Kidney glomerular epithelial cell (primary cell): ENCODE measurements around the gene ADARB2.
"Not testable (repeated sequence)": the region's sequence is repeated elsewhere in the genome, so short reads cannot be mapped to it uniquely, and the experiment has no call there.

ENCODE experiments used
- DNase-seq: peaks from one replicate; lab custom pipeline; 2025; lab: John Stamatoyannopoulos, UW

Gene ADARB2

DNA sequence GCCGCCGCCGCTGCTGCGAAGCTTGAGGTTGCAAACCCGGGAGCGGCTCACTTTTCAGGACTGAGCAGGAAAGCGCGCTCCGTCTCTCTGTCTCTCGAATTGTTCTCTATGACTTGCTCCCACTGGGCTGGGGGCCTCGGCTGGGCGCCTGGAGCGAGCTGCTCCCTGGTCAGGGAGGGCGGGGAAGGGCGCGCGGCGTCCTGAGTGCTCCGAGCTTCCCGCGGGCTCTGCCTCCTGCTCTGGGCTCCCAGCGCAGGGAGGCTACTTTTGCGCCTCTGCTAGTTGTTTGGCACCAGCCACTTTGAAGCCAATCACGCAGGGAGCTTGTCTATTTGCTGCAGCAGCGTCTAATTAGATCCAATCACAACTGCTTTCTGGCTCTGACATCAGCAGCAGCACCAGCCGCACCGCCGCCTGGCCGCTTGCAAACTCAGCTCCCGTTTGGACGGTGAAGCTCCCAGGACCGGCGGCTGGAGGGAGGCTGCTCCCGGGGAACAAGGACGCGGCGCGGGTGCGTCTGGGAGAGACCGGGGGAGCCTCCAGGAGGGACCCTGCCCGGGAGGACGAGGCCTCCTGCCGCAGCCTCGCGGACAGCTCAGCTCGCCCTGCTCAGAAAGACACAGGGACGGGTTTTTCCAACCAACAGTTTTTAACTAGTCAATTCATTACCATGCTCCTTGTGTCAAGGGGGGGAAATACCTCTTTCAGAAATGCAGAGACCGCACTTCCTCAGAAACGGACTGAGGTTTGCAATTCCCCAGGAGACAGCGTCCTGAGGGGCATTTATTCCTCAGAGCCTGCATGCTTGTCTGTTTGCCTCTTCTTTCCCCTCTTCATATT is at the start of gene ADARB2:
Gene ADARB2, minus strand, starts transcription at position 304 of the 840 bp plus-strand sequence.
- peak; percentile 2 for DNase-seq

DNA sequence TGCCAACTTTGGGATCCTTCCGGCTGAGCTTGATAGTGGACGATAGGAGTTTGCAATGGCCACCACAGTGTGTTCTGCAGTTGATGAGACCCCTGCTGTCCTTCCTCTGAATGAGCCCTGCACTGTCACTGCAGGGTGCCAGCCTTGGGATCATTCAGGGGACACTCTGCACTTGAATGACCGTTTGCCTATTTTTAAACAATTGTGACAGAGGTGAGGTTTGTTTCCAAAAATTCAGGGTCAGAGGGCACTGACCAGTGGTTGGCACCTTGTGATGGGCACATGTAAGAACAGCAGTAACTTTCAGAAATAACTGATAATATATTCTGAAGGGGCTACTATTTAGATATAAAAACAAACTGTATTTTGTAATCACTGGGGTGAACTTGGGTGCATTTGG is 48.5 kb upstream of the ADARB2 start:
- no peak for DNase-seq

DNA sequence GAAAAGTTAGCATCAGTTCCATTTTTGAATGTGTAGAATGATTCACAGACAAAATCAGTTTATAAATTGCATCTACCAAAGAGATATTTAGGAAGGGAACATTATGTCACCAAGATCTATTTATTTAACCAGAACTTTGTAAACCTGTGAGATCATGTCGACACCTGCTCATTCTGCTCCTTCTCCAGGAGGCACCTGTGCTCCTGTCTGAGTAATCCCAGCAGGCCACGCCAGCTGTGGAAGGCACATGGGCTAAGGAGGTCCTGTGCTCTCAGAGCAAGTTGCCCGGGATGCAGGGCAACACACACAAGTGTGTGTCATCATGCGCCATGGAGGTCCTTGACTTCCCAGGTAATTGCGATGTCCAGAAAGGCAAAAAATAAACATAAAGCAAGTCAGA is 45.5 kb upstream of the ADARB2 start:
- DNase-seq: no peak

DNA sequence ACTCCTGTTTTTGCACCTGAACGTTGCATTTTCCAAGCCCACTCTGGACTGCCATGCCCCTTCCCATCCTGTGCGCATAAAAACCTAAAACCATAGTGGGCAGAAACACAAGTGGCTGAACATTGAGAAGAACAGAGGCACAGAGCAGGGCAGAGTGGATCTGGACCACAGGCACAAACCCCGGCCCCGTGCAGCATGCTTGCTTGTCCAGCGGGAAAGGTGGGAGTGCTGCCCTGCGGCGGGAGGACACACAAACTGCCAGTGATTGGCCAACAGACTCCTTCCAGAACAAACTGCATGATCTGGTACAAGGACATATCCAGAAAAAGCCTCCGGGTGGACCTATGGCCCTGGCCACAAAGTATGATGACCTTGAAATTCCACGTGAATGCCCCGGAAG is 42.5 kb upstream of the ADARB2 start:
- DNase-seq: no peak

DNA sequence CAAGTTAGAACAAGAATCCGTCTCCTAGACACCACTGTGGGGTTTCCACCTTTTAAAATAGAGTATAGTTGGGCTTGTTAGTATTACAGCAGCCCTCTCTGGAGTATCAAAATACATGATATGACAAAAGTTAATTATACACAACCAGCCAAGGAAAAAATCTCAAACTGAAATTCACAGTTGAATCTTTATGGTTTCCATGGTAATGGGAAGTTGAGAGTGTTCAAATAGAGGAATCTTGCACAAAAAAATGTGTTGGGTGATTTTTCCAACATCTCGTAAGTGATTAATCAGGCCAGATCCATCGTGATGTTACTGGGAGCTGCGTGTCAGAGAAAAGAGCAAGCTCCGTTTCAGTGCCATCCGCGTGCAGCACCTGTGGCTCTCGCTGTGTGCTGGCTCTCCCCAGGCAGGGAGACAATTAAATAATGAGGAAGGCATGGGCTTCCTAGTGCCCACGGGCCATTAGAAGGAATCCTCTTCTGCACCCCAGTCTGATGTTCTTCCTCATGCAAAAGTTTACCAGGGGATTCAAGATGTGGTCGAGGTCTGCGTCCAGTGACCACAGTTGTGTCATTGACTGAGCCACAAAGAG is 41.1 kb upstream of the ADARB2 start:
- DNase-seq: no peak

DNA sequence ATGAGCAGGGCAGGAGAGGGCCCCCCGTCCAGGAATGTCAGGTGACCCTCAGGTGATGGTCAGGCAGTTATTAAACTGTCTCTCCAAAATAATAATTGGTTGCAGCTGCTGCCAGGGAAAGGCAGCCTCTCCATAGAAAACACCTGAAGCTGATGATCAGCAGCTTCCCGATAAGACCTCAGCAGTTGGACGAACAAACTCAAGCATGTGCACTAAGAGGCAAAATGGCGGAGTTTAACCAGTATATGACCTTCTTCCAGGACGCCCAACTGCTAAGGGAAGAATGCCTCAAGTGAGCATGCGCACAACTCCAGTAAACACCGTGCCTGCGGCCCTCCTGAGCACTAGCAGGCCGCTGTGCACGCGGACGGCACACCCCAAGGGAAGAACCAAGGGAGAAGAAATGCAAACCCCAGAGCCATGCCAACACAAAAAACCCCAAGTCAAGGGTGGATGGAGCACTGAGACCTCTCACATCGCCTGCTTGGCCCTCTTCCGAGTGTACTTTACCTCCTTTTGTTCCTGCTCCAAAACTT is 38.9 kb upstream of the ADARB2 start:
- DNase-seq: no peak

DNA sequence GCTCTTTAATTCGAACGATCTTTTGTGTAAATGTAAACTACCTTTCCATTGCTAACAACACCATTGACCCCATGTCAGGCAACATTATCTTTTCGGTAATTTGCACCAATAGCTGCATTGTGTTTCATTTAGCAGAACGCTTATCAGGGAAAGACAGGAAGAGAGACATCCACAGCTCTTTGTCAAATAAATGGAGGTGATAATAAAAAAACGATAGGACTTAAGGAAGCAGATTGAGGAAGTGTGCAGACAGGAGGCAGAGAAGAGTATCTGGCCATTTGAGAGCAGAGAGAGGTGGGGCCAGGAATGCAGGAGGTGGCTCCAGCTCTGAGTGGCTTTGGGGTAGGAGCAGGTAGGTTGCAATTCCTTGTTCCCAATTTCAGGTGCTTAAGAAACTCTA is 37.5 kb upstream of the ADARB2 start:
- no peak for DNase-seq

DNA sequence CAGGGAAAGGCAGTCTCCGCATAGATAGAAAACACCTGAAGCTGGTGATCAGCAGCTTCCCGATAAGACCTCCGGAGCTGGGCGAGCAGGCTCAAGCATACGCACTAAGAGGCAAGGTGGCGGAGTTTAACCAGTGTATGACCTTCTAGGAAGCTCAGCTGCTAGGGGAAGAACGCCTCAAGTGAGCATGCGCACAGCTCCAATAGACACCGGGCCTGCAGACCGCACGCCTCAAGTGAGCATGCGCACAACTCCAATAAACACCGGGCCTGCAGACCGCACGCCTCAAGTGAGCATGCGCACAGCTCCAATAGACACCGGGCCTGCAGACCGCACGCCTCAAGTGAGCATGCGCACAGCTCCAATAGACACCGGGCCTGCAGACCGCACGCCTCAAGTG is 35.9 kb upstream of the ADARB2 start:
- DNase-seq: not testable (repeated sequence)

DNA sequence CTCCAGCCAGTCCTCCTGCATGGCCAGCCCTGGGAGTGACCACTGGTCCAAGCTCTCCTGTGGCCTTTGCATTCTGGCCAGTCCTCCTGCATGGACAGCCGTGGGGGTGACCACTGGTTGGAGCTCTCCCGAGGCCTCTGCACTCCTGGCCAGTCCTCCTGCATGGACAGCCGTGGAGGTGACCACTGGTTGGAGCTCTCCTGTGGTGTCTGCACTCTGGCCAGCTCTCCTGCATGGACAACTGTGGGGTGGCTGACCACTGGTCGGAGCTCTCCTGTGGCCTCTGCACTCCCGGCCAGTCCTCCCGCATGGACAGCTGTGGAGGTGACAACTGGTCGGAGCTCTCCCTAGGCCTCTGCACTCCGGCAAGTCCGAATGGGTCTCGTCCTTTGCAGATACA is 28.7 kb upstream of the ADARB2 start:
- DNase-seq: no peak

DNA sequence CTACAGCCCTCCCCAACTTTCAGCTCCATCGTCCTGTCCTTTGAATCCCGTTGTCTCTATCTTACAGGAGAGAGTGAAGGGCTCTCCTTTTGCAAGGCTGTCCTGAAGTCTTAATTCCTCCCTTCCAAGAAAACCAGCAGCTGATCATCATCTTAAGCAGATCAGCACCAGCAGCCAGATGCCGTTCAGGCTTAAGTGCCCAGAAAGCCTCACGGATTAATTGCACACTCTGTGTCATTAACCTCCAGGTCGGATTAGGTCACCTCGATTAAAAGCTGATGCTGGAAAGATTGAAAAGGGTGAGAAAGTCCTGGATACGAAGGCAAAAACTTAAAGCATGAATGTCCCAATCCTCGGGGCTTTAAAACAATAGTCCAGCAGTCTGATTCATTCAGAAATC is 24.8 kb upstream of the ADARB2 start:
- no peak for DNase-seq

DNA sequence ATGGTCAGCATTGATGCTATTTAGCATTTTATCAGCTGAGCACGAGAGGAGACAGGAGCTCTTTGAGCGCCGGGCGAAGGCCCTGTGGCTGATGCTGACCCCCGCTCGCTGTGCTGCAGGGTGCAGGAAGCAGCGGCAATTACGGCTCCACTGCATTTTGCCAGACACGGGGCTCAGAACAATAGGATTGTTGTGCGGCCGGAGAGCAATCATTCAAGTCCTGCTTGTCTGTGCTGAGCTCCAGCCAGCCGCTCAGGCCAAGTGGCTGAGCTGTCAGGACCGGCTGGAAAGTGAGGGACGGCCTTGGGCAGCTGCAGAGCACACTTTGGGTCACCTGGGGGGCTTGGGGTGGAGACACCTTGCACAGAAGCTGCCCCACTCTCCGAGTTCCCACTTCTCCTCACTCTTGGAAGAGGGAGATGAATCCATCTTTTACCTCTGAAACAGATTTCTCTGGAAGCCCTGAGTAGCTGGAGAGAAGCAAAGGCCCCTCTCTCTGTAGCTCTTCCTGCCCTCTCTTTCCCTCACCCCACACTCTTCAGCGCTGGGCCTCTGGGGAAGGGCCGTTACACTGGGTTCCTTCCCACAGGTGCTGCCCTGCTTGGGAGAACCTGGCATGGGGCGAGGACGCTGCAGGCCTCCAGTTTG is 17.3 kb upstream of the ADARB2 start:
- DNase-seq: no peak

DNA sequence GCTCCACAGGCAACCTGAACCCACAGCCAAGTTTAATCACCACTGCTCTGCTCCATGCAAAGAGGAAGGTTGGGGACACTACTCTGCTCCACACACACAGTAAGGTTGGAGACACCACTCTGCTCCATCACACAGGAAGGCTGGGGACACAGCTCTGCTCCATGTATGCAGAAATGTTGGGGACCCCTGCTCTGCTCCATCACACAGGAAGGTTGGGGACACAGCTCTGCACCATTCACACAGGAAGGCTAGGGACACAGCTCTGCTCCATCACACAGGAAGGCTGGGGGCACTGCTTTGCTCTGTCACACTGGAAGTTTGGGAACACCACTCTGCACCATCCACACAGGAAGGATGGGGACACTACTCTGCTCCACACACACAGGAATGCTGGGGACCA is 14.8 kb upstream of the ADARB2 start:
- DNase-seq: no peak

DNA sequence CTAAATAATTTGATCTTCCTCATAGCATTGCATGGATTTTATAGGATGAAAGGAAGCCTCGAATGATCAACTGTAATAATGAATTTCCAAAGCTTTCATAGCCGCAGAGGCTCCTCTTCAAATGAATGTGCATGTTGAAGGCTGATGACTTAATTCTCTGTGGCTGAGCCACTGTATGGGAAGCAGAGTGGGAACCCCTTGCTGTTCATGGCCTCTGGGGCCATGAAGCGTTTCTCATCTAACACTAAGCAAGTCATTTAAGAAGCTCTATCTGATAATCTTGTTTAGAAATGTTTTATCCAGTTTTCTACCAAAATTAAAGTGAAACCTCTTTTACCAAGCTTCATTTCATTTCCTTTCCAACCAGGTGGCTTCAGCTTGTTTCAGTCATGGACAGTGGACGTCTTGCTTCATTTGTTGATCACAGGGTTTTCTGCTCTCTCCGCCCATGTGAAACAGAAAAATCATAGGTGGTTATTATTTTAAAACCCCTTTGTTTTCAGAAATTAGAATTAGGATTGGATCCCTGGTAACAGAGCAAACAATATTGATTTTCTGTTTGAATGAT is 10.3 kb upstream of the ADARB2 start:
- DNase-seq: no peak

DNA sequence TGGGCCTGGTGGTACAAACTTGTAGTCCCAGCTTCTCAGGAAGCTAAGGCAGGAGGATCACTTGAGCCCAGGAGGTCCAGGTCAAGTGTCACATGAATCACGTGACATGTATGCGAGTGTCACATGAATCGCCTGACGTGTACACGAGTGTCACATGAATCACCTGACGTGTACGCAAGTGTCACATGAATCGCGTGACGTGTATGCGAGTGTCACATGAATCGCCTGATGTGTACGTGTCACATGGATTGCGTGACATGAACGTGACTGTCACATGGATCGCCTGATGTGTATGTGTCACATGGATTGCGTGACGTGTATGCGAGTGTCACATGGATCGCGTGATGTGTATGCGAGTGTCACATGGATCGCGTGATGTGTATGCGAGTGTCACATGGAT is 9.5 kb upstream of the ADARB2 start:
- no peak for DNase-seq

DNA sequence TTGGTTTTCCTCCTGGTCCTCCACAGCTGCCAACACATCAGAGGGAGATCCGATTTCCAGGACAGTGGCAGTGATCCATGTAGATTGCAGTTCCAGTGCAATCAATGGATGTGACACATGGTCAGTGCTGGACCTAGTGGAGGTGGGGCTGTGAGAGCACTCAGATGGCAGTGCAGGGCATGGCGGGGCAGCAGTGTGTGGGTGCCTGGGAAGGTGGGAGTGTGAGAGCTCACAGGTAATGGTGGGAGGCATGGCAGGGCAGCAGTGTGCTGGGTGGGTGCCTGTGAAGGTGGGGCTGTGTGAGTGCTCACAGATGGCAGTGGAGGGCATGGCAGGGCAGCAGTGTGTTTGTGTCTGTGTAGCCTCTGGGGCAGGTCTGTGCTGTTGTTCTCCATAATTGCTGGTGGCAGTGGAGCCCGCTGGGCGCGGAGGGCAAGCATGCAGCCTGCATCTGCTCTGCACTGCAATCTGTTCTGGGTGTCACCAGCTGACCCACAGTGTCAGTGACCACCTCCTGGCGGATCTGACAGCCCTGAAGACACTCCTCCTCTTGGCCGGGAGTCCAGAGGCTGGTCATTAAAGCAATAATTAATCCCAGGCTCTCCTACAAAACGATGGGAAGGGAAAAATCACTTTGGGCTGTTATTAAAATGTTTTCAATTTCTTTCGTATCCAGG is 8.6 kb upstream of the ADARB2 start:
- DNase-seq: no peak

DNA sequence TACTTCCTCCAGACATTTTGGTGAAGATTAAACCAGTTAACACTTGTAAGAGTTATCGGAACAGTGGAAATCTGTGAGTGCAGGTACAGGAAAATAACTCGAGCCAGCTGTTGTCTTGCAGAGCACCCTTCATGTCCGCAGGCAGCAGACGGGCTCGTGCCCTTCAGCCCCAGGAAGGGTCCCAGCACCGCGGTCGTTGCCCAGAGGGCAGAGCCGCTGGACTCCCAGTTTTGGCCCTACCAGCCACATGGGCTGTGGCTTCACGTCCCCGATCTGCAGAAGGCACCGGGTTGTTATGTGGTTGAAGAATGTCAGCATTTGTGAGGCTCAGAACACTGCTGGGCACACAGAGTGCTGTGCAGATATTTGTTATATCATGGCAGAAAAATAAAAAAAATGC is 7.2 kb upstream of the ADARB2 start:
- no peak for DNase-seq

DNA sequence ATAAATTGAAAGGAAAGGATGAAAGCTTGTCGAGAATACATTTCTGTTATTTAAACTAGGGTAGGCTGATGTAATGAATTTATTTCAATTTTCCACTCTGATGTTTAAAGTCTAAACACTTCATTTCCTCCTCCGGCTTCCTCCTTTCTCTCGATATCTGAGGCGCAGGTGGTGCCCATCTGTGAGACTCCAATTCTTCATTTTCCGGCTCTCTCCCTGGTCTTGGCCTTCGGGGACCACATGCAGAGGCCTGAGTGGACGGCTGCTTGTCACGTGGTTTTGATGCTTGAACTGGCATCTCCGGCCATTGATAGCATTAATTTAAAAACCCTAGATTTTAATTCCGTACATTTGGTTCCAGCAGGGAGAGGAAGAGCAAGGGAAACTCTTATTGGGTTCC is 5.8 kb upstream of the ADARB2 start:
- DNase-seq: no peak

DNA sequence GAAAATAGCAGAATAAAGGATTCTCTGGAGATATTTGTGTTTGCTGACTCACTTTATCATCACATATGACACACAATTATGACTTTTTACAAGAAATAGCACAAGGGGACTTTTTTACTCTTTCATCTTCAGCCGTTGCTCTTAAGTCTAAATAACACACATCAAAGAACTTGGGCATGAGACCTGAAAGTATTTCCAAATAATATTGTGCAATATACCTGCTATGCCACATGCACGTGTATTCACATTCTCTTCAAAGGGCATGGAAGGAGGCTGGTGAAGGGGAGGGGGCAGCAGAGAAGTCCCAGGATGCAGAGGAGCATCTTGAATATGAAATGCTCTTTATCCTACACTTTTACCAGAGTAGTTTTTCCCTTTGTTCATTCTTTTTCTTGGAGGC is 4.1 kb upstream of the ADARB2 start:
- DNase-seq: no peak

DNA sequence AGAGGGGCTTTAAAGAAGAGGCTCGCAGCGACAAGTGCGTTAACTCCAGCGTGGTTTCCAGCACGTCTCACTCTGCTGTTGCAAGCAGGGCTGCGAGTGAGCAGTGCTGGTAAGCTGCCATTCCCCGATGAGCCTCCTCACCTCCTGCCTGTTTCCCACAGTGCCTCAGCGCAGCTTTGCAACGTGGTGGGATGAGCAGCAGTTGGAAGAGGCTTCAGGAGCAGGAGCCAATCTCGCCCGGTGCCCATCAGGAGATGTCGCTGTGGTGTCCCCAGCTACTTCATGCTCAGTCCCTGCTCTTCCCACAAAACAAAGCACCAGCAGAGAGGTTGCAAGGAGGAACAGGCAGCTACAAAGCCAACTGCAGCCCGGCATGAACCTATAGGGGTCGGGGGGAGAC is 2.4 kb upstream of the ADARB2 start:
- no peak for DNase-seq

DNA sequence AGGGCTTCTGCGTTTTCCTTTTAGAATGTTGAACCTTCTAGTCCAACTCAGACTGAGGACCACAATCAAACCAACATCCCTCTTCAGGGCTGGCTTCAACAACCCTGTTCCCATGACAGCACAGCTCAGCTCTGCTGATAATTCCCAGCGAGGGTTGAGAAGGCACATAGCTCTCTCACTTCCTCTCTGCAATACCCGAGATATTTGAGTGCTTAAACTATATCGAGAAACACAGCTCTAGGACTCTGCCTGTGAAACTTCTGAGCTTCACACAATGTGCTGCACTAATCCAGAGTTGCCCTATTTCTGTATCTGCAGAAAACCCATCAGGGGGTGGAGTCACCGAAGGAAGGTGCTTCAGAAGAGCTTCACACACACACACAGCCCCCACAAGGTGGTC is 1.6 kb upstream of the ADARB2 start:
- no peak for DNase-seq

DNA sequence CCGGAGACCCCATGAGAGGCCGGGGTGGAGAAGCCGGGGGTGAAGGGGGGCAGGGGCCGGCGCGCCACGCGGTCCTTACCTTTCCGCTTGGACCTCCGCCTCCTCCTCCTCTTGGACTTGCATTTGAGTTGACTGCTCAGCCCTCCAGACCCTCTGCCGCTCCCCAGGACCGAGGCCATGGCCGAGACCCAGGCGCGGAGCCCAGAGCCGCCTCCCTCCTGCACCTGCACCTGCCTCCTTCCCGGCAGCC is 428 bp downstream of the ADARB2 start:
- DNase-seq: no peak

DNA sequence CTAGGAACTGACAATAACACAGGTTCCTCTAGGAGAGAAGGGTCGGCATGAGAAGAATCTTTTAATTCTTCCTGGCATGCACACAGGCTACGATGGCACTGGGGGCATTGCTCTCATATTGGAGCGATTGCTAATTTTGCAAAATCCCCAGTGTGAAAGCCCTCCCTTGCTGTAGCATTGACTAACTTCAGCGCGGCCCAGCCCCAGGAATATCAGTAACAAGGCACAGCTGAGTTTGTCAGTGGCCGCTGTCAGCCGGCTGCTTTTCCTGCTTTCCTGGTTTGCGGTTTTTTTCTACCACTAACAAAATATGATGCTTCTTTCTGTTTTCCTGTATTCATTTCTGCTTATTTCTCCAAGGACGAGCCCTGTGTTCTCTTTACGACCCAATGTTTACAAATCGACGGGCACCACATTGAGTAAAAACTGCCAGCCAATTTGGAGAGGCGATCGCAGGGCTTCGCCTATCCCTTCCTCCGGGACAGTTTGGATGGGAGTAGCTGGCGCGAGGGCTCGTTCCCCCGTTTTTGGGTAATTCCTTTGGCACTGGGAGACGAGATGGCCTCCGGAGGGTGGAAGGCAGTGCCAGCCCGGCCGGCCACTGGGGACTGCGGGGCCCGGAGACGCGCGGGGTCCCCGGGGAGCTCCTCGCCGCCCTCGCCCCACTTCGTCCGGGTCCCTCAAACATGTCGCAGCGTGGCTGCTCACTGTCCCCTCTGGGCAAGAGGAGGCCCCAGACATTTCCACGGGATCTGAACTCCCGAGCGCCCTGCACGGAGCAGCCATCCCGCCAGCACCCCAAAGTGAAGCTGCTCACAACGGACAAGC is 967 bp downstream of the ADARB2 start:
- no peak for DNase-seq
